Common myeloid progenitor, CD34-positive (primary cell): ENCODE data around the gene RDM1.

Experiments
- CTCF ChIA-PET: fragments of 350-600 bp; sonication (Branson Sonifier 250); formaldehyde crosslinking; loops from one replicate; lab custom pipeline; 2021; ENCODE audit warnings: antibody characterized with exemption; lab: Charles Lee
- POLR2A ChIA-PET: fragments of 350-600 bp; sonication (Branson Sonifier 250); formaldehyde crosslinking; loops from one replicate; lab custom pipeline; 2021; ENCODE audit warnings: antibody characterized with exemption; lab: Charles Lee
- DNase-seq, 3 donors: peaks; one replicate each; pipeline versions ENCODE4 v3.0.0 to v3.0.0-alpha.2; 2013
- H3K27ac ChIP-seq, 2 experiments: 1 replicate in 1 of 2; 2 replicates in 1 of 2; pipeline ENCODE4 v1.7.0; 2013; ENCODE audit warnings: inconsistent platforms in 2 of 2, low read length in 2 of 2, mild to moderate bottlenecking in 2 of 2, low read depth in 1 of 2, moderate library complexity in 1 of 2; ENCODE audit not compliant: severe bottlenecking in 2 of 2, insufficient read depth in 1 of 2, poor library complexity in 1 of 2
- H3K27me3 ChIP-seq, 5 experiments: replicated peaks in 2 of 5; 1 replicate in 3 of 5; 2 replicates in 2 of 5; pipeline versions ENCODE4 v1.6.1 to v1.7.0; 2013; ENCODE audit warnings: low read length in 4 of 5, mild to moderate bottlenecking in 2 of 5, moderate library complexity in 2 of 5, inconsistent platforms in 1 of 5; ENCODE audit not compliant: insufficient read depth in 5 of 5, control insufficient read depth in 4 of 5
- H3K36me3 ChIP-seq, 4 experiments: 1 replicate in 2 of 4; 2 replicates in 2 of 4; pipeline versions ENCODE4 v1.6.1 to v1.7.0; 2013; ENCODE audit warnings: low read length in 3 of 4, control low read depth in 1 of 4, mild to moderate bottlenecking in 1 of 4; ENCODE audit not compliant: control insufficient read depth in 4 of 4, insufficient read depth in 4 of 4
- H3K4me1 ChIP-seq, 4 experiments: 1 replicate in 3 of 4; 2 replicates in 1 of 4; pipeline versions ENCODE4 v1.6.1 to v1.7.1; 2013; ENCODE audit warnings: low read length in 3 of 4, mild to moderate bottlenecking in 3 of 4, control low read depth in 1 of 4, inconsistent platforms in 1 of 4, moderate library complexity in 1 of 4; ENCODE audit not compliant: control insufficient read depth in 4 of 4, insufficient read depth in 4 of 4; ENCODE audit errors: control extremely low read depth in 1 of 4
- H3K4me3 ChIP-seq, 7 experiments: 1 replicate in 4 of 7; 2 replicates in 3 of 7; pipeline versions ENCODE4 v1.5.1 to v1.7.0; 2013; ENCODE audit warnings: mild to moderate bottlenecking in 7 of 7, low read length in 6 of 7, moderate library complexity in 6 of 7, inconsistent platforms in 2 of 7, low read depth in 2 of 7, control low read depth in 1 of 7; ENCODE audit not compliant: insufficient read depth in 4 of 7, control insufficient read depth in 1 of 7; ENCODE audit errors: extremely low read depth in 1 of 7
- H3K9me3 ChIP-seq, 5 experiments: 1 replicate in 4 of 5; 2 replicates in 1 of 5; pipeline versions ENCODE4 v1.6.1 to v1.7.1; 2013; ENCODE audit warnings: low read length in 4 of 5, mild to moderate bottlenecking in 2 of 5, inconsistent platforms in 1 of 5, low read depth in 1 of 5, moderate library complexity in 1 of 5; ENCODE audit not compliant: control insufficient read depth in 4 of 5, insufficient read depth in 2 of 5; ENCODE audit errors: control extremely low read depth in 1 of 5
- WGBS: methylation state at CpG from one replicate; pipeline ENCODE4 v1.1.5; 2013; ENCODE audit not compliant: insufficient coverage; 5-methylcytosine and 5-hydroxymethylcytosine counted together

The RDM1 gene

GRCh38 chr17:35895636-35896587 is 34.7 kb downstream of the RDM1 start:
- Histone ChIP-seq H3K4me1 (peaks cover 4 to 48% (median 35%) of the 10 kb centered on the region in 4 experiments), H3K4me3 (peak overlapping the region in 5 of 7 experiments; percentile 15 to 65 (median 41)), H3K27ac (peak overlapping the region in 1 of 2 experiments; percentile 52), H3K27me3 (no peaks in the 10 kb centered on the region), H3K36me3 (no peaks in the 10 kb centered on the region), H3K9me3 (no peaks in the 10 kb centered on the region)
- ChIA-PET CTCF (interaction anchor here (0.9 to 1.7 kb wide), 7 partner anchors 16 to 252 kb away, joined by 3 to 5 read pairs (median 3); no protein-coding TSS in a partner anchor), POLR2A (interaction anchor here (0.6 kb wide), 1 partner anchor 30 kb away, joined by 3 read pairs; no protein-coding TSS in a partner anchor)
- DNase-seq, result peak; percentile 53 to 93 (median 93)
- 4% methylated on average over 12 of the region's 14 CpGs for WGBS

- WGBS, result 100% methylated on average over 7 of the region's 7 CpGs
- Histone ChIP-seq H3K36me3 (no peaks in the 10 kb centered on the region), H3K4me3 (no peak overlapping the region), H3K4me1 (peaks cover 4 to 41% (median 34%) of the 10 kb centered on the region in 4 experiments), H3K9me3 (no peaks in the 10 kb centered on the region), H3K27me3 (no peaks in the 10 kb centered on the region), H3K27ac (no peak overlapping the region)
- POLR2A ChIA-PET, result no interaction called here
- no peak for DNase-seq
- CTCF ChIA-PET, result interaction anchor here (1.2 kb wide), 1 partner anchor 17 kb away, joined by 3 read pairs; no protein-coding TSS in a partner anchor
These were observed 36.4 kb downstream of the RDM1 start for GRCh38 chr17:35894206-35894605.

- CTCF ChIA-PET, result interaction anchor here (1.2 kb wide), 1 partner anchor 18 kb away, joined by 3 read pairs; no protein-coding TSS in a partner anchor
- H3K4me3 ChIP-seq, result no peak overlapping the region
- H3K27ac ChIP-seq, result no peak overlapping the region
- H3K9me3 ChIP-seq, result no peaks in the 10 kb centered on the region
- peaks cover 4 to 36% (median 30%) of the 10 kb centered on the region in 4 experiments for H3K4me1 ChIP-seq
- H3K36me3 ChIP-seq, result no peaks in the 10 kb centered on the region
- POLR2A ChIA-PET, result no interaction called here
- H3K27me3 ChIP-seq, result no peaks in the 10 kb centered on the region
- WGBS, result 96% methylated on average over 4 of the region's 4 CpGs
- DNase-seq, result no peak
These were observed 36.8 kb downstream of the RDM1 start for GRCh38 chr17:35893751-35894150.

- no peak overlapping the region for H3K27ac ChIP-seq
- POLR2A ChIA-PET, result no interaction called here
- CTCF ChIA-PET, result interaction anchor here (1.0 to 1.2 kb wide), 2 partner anchors 13 to 66 kb away, joined by 3 read pairs; no protein-coding TSS in a partner anchor
- peaks cover 4 to 26% (median 22%) of the 10 kb centered on the region in 4 experiments for H3K4me1 ChIP-seq
- H3K36me3 ChIP-seq, result no peaks in the 10 kb centered on the region
- H3K9me3 ChIP-seq, result no peaks in the 10 kb centered on the region
- no peak overlapping the region for H3K4me3 ChIP-seq
- peak in 1 of 3 donors; percentile 21 for DNase-seq
- no peaks in the 10 kb centered on the region for H3K27me3 ChIP-seq
- 72% methylated on average over 2 of the region's 6 CpGs for WGBS
These were observed 38.2 kb downstream of the RDM1 start for GRCh38 chr17:35892091-35893035.

- POLR2A ChIA-PET, result interaction anchor here (0.6 kb wide), 3 partner anchors 28 to 1353 kb away, joined by 3 to 5 read pairs (median 5); no protein-coding TSS in a partner anchor
These were observed 39.3 kb downstream of the RDM1 start for GRCh38 chr17:35891269-35891668.

GRCh38 chr17:35890774-35891155 is 39.8 kb downstream of the RDM1 start:
- peaks cover 4 to 16% (median 12%) of the 10 kb centered on the region in 4 experiments for H3K4me1 ChIP-seq
- 81% methylated on average over 4 of the region's 4 CpGs for WGBS
- CTCF ChIA-PET, result interaction anchor here (0.6 kb wide), 1 partner anchor 147 kb away, joined by 3 read pairs; no protein-coding TSS in a partner anchor
- H3K27me3 ChIP-seq, result no peaks in the 10 kb centered on the region
- no peaks in the 10 kb centered on the region for H3K9me3 ChIP-seq
- no peak for DNase-seq
- no peak overlapping the region for H3K4me3 ChIP-seq
- H3K36me3 ChIP-seq, result no peaks in the 10 kb centered on the region
- POLR2A ChIA-PET, result interaction anchor here (0.6 kb wide), 3 partner anchors 27 to 1353 kb away, joined by 3 to 5 read pairs (median 5); no protein-coding TSS in a partner anchor
- H3K27ac ChIP-seq, result no peak overlapping the region

More at GRCh38 chr17:35891269-35891668, 39.3 kb downstream of the RDM1 start:
- H3K4me1 ChIP-seq, result peaks cover 4 to 21% (median 17%) of the 10 kb centered on the region in 4 experiments
- H3K36me3 ChIP-seq, result no peaks in the 10 kb centered on the region
- 95% methylated on average over 2 of the region's 4 CpGs for WGBS
- H3K9me3 ChIP-seq, result no peaks in the 10 kb centered on the region
- CTCF ChIA-PET, result interaction anchor here (0.6 kb wide), 1 partner anchor 147 kb away, joined by 3 read pairs; no protein-coding TSS in a partner anchor
- H3K27ac ChIP-seq, result no peak overlapping the region
- H3K4me3 ChIP-seq, result no peak overlapping the region
- no peaks in the 10 kb centered on the region for H3K27me3 ChIP-seq
- no peak for DNase-seq
